Hepatocyte (in vitro differentiated cells): ENCODE results near the gene MYL1. TPM values are rescaled to one million over a fixed set of nuclear protein-coding genes. Genes with fewer than 3 reads are reported as not detected.

ENCODE experiments used
- DNase-seq: peaks from one replicate; pipeline ENCODE4 v3.0.0-alpha.2; 2016; ENCODE audit warnings: low spot score
- H2AFZ ChIP-seq: fragments of 200-600 bp; sonication (generic); 2 replicates; pipeline ENCODE4 v1.6.0; 2016; ENCODE audit warnings: antibody characterized with exemption, mild to moderate bottlenecking
- H3K27ac ChIP-seq: fragments of 200-600 bp; sonication (generic); 2 replicates; pipeline ENCODE4 v1.5.1; 2016; ENCODE audit warnings: mild to moderate bottlenecking
- H3K27me3 ChIP-seq: fragments of 200-600 bp; sonication (generic); 2 replicates; pipeline ENCODE4 v1.6.1; 2016
- H3K36me3 ChIP-seq: fragments of 200-600 bp; sonication (generic); replicated peaks from 2 replicates; pipeline ENCODE4 v1.5.1; 2016; ENCODE audit warnings: low read depth; ENCODE audit not compliant: insufficient read depth
- H3K4me1 ChIP-seq: fragments of 200-600 bp; sonication (generic); 2 replicates; pipeline ENCODE4 v1.5.1; 2016; ENCODE audit warnings: mild to moderate bottlenecking, moderate library complexity; ENCODE audit not compliant: insufficient read depth
- H3K4me2 ChIP-seq: fragments of 200-600 bp; sonication (generic); 2 replicates; pipeline ENCODE4 v1.6.0; 2016
- H3K4me3 ChIP-seq: fragments of 200-600 bp; sonication (generic); 2 replicates; pipeline ENCODE4 v1.5.1; 2016; ENCODE audit warnings: mild to moderate bottlenecking
- H3K79me2 ChIP-seq: fragments of 200-600 bp; sonication (generic); 2 replicates; pipeline ENCODE4 v1.6.0; 2017; ENCODE audit warnings: mild to moderate bottlenecking
- H3K9me2 ChIP-seq: fragments of 200-600 bp; sonication (generic); replicated peaks from 2 replicates; pipeline ENCODE4 v1.6.0; 2017; ENCODE audit warnings: mild to moderate bottlenecking; ENCODE audit not compliant: insufficient read depth
- H3K9me3 ChIP-seq: fragments of 200-600 bp; sonication (generic); 2 replicates; pipeline ENCODE4 v1.5.1; 2016; ENCODE audit warnings: low read depth, mild to moderate bottlenecking
- H4K20me1 ChIP-seq: fragments of 200-600 bp; sonication (generic); 2 replicates; pipeline ENCODE4 v1.6.0; 2016; ENCODE audit warnings: mild to moderate bottlenecking; ENCODE audit not compliant: insufficient read depth, poor library complexity, severe bottlenecking
- CTCF ChIP-seq: fragments of 200-600 bp; sonication (generic); IDR thresholded peaks from 2 replicates; pipeline ENCODE4 v1.5.1; 2016; ENCODE audit warnings: antibody characterized with exemption, mild to moderate bottlenecking; ENCODE audit not compliant: poor library complexity
- EZH2 ChIP-seq: fragments of 200-600 bp; sonication (generic); IDR thresholded peaks from 2 replicates; pipeline ENCODE4 v1.6.1; 2016; ENCODE audit warnings: antibody characterized with exemption, mild to moderate bottlenecking, borderline replicate concordance
- EZH2phosphoT487 ChIP-seq: fragments of 200-600 bp; sonication (generic); IDR thresholded peaks from one replicate; pipeline ENCODE4 v1.6.1; 2018; ENCODE audit warnings: antibody characterized with exemption, mild to moderate bottlenecking, low read depth, moderate library complexity; ENCODE audit not compliant: unreplicated experiment, severe bottlenecking
- WGBS: methylation state at CpG from one replicate; pipeline ENCODE4 v1.1.6; 2016; ENCODE audit warnings: low lambda C conversion rate; ENCODE audit errors: missing lambda C conversion rate; 5-methylcytosine and 5-hydroxymethylcytosine counted together
- polyA plus RNA-seq: library from polyadenylated mRNA; unstranded; fragments of >200 nt; fragmentation: Nextera tagmentation; extraction: Ambion mirVana; gene quantifications from 2 replicates; pipeline ENCODE4 v1.2.1, GENCODE V29; 2016
- total RNA-seq: library from RNA; depleted of rRNA; stranded (reverse); fragments of >200 nt; gene quantifications from 2 replicates; pipeline ENCODE4 v1.2.3, GENCODE V29; 2014

MYL1 gene
- total and polyA plus RNA-seq, 2 experiments from 2014 or later: not detected

GRCh38 chr2:210323003-210323402, 8.0 kb upstream of the MYL1 start:
- 87% methylated on average over 4 of the region's 4 CpGs for WGBS
- TF ChIP-seq CTCF (no peak), EZH2phosphoT487 (no peak), EZH2 (no peak)

GRCh38 chr2:210318891-210319290, 3.9 kb upstream of the MYL1 start:
- 78% methylated on average over 3 of the region's 3 CpGs for WGBS
- Histone ChIP-seq H3K36me3 (no peaks in the 10 kb centered on the region), H3K4me3 (no peak overlapping the region), H3K4me1 (no peaks in the 10 kb centered on the region), H3K79me2 (no peaks in the 10 kb centered on the region), H3K9me2 (no peaks in the 10 kb centered on the region), H3K9me3 (no peaks in the 10 kb centered on the region), H3K27ac (no peak overlapping the region), H4K20me1 (no peaks in the 10 kb centered on the region), H3K27me3 (no peaks in the 10 kb centered on the region), H2AFZ (no peak overlapping the region), H3K4me2 (no peak overlapping the region)
- TF ChIP-seq EZH2phosphoT487 (no peak), CTCF (no peak), EZH2 (no peak)
- DNase-seq: no peak

More at GRCh38 chr2:210323003-210323402, 8.0 kb upstream of the MYL1 start:
- H3K9me2 ChIP-seq: no peaks in the 10 kb centered on the region
- no peaks in the 10 kb centered on the region for H3K36me3 ChIP-seq
- no peaks in the 10 kb centered on the region for H3K4me1 ChIP-seq
- no peak for DNase-seq
- no peaks in the 10 kb centered on the region for H3K27me3 ChIP-seq
- no peak overlapping the region for H3K4me2 ChIP-seq
- H3K27ac ChIP-seq: no peak overlapping the region
- no peak overlapping the region for H3K4me3 ChIP-seq
- H4K20me1 ChIP-seq: no peaks in the 10 kb centered on the region
- no peak overlapping the region for H2AFZ ChIP-seq
- H3K9me3 ChIP-seq: no peaks in the 10 kb centered on the region
- no peaks in the 10 kb centered on the region for H3K79me2 ChIP-seq

GRCh38 chr2:210318486-210318885, 3.5 kb upstream of the MYL1 start:
- Histone ChIP-seq H4K20me1 (no peaks in the 10 kb centered on the region), H3K36me3 (no peaks in the 10 kb centered on the region), H3K79me2 (no peaks in the 10 kb centered on the region), H3K4me3 (no peak overlapping the region), H3K4me1 (no peaks in the 10 kb centered on the region), H3K27ac (no peak overlapping the region), H3K4me2 (no peak overlapping the region), H3K9me3 (no peaks in the 10 kb centered on the region), H3K27me3 (no peaks in the 10 kb centered on the region), H3K9me2 (no peaks in the 10 kb centered on the region), H2AFZ (no peak overlapping the region)
- no peak for TF ChIP-seq EZH2
- TF ChIP-seq CTCF: no peak
- TF ChIP-seq EZH2phosphoT487: no peak
- DNase-seq: no peak
- 83% methylated on average over 2 of the region's 2 CpGs for WGBS

- H3K9me2 ChIP-seq: no peaks in the 10 kb centered on the region
- H3K4me3 ChIP-seq: no peak overlapping the region
- H4K20me1 ChIP-seq: no peaks in the 10 kb centered on the region
- H3K4me2 ChIP-seq: no peak overlapping the region
- H2AFZ ChIP-seq: no peak overlapping the region
- no peaks in the 10 kb centered on the region for H3K36me3 ChIP-seq
- no peaks in the 10 kb centered on the region for H3K4me1 ChIP-seq
- no peak for TF ChIP-seq EZH2phosphoT487
- no peak for TF ChIP-seq EZH2
- TF ChIP-seq CTCF: no peak
- no peaks in the 10 kb centered on the region for H3K9me3 ChIP-seq
- H3K79me2 ChIP-seq: no peaks in the 10 kb centered on the region
- WGBS: 0% methylated on average over 1 of the region's 1 CpG
- no peak overlapping the region for H3K27ac ChIP-seq
- no peaks in the 10 kb centered on the region for H3K27me3 ChIP-seq
- DNase-seq: no peak
Measured at GRCh38 chr2:210310550-210310949, 4.4 kb downstream of the MYL1 start.
